Esophagus muscularis mucosa (tissue), 4 donors: ENCODE measurements around the gene RFX7.

Experiments used
- EP300 ChIP-seq: sonication (generic); formaldehyde crosslinking; IDR thresholded peaks from one replicate; pipeline ENCODE4 v1.6.1; 2017; ENCODE audit warnings: antibody characterized with exemption
- POLR2A ChIP-seq: fragments of 450-650 bp; IDR thresholded peaks from one replicate; pipeline ENCODE4 v1.6.1; 2017; ENCODE audit warnings: antibody characterized with exemption, moderate library complexity, mild to moderate bottlenecking, low read depth
- POLR2AphosphoS5 ChIP-seq, 2 donors: sonication (generic); formaldehyde crosslinking; IDR thresholded peaks; one replicate each; pipeline ENCODE4 v1.6.1; 2017; ENCODE audit warnings: antibody characterized with exemption in 2 of 2
- TF ChIP-seq, protein P1 (sequence below), 3 experiments: fragments of 200-600 bp in 2 of 3; fragments of 450-650 bp in 1 of 3; sonication (generic) in 2 of 3; IDR thresholded peaks; one replicate each; pipeline ENCODE4 v1.5.1; 2017 to 2019; ENCODE audit warnings: antibody characterized with exemption in 3 of 3, mild to moderate bottlenecking in 2 of 3, moderate library complexity in 1 of 3

DNA sequence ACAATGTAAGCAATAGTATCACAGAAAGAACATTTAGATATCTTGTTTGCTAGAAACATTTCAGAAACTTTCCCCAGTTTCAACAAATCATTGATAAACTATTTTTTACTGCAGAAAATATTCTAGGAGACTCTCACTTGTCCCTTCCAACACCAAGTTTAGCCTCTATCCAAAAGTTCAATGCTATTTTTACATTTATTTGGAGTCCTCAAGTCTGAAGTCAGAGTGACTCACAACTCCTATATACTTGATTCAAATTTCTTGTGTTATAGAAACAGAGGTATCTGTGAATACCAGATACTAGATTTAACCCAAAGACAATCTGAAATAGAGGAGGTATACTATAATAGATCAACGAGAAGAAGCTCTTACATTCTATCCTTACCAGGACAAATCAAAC lies 49.6 kb downstream of the RFX7 start:
- TF ChIP-seq, protein P1, sequence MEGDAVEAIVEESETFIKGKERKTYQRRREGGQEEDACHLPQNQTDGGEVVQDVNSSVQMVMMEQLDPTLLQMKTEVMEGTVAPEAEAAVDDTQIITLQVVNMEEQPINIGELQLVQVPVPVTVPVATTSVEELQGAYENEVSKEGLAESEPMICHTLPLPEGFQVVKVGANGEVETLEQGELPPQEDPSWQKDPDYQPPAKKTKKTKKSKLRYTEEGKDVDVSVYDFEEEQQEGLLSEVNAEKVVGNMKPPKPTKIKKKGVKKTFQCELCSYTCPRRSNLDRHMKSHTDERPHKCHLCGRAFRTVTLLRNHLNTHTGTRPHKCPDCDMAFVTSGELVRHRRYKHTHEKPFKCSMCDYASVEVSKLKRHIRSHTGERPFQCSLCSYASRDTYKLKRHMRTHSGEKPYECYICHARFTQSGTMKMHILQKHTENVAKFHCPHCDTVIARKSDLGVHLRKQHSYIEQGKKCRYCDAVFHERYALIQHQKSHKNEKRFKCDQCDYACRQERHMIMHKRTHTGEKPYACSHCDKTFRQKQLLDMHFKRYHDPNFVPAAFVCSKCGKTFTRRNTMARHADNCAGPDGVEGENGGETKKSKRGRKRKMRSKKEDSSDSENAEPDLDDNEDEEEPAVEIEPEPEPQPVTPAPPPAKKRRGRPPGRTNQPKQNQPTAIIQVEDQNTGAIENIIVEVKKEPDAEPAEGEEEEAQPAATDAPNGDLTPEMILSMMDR (IDR thresholded peaks at IDR 0.05) = no peak
- TF ChIP-seq POLR2A (no peak), EP300 (no peak), POLR2AphosphoS5 (IDR thresholded peaks at IDR 0.05) (no peak)
